HepG2 (cell line): Measurements from ENCODE around the gene S100P. TPM values are rescaled to one million over a fixed set of nuclear protein-coding genes. Genes with fewer than 3 reads are reported as not detected.

Experiments used
- AGO1 ChIP-seq: fragments of 200-400 bp; formaldehyde crosslinking; IDR thresholded peaks from 2 replicates; pipeline ENCODE4 v1.6.1; 2017; ENCODE audit warnings: mild to moderate bottlenecking, low read depth, low read length, moderate library complexity; ENCODE audit not compliant: poor library complexity, severe bottlenecking
- DMAP1 ChIP-seq: IDR thresholded peaks from 2 replicates; pipeline ENCODE4 v1.6.1; 2016
- EED ChIP-seq: sonication (generic); formaldehyde crosslinking; IDR thresholded peaks from 2 replicates; pipeline ENCODE4 v1.5.0; 2020; ENCODE audit warnings: mild to moderate bottlenecking, missing genetic modification reagents
- HDAC2 ChIP-seq: sonication (generic); formaldehyde crosslinking; IDR thresholded peaks from 2 replicates; pipeline ENCODE4 v1.4.0; 2020; ENCODE audit warnings: missing genetic modification reagents
- ISL2 ChIP-seq: sonication (generic); formaldehyde crosslinking; IDR thresholded peaks from 2 replicates; pipeline ENCODE4 v1.5.0; 2020; ENCODE audit warnings: missing genetic modification reagents
- PAX8 ChIP-seq: sonication (generic); formaldehyde crosslinking; IDR thresholded peaks from 2 replicates; pipeline ENCODE4 v1.8.0; 2022; ENCODE audit warnings: mild to moderate bottlenecking, missing genetic modification reagents, borderline replicate concordance
- SOX6 ChIP-seq, 2 experiments: fragments of 450-650 bp in 1 of 2; sonication (generic) in 1 of 2; formaldehyde crosslinking in 1 of 2; IDR thresholded peaks; 2 replicates each; pipeline versions ENCODE4 v1.4.0 to v1.6.1; 2017 to 2020; ENCODE audit warnings: antibody characterized with exemption in 1 of 2, mild to moderate bottlenecking in 1 of 2, missing genetic modification reagents in 1 of 2
- STAT5B ChIP-seq: sonication (generic); formaldehyde crosslinking; IDR thresholded peaks from 2 replicates; pipeline ENCODE4 v1.4.0; 2020; ENCODE audit warnings: missing genetic modification reagents
- TBX3 ChIP-seq: fragments of 450-650 bp; IDR thresholded peaks from 2 replicates; pipeline ENCODE4 v1.6.1; 2017; ENCODE audit warnings: antibody characterized with exemption, mild to moderate bottlenecking, inconsistent platforms, borderline replicate concordance
- ZNF24 ChIP-seq: fragments of 450-650 bp; IDR thresholded peaks from 2 replicates; pipeline ENCODE4 v1.6.1; 2017; ENCODE audit warnings: antibody characterized with exemption, mild to moderate bottlenecking
- ZNF367 ChIP-seq: sonication (generic); formaldehyde crosslinking; IDR thresholded peaks from 2 replicates; pipeline ENCODE4 v1.4.0; 2020; ENCODE audit warnings: missing genetic modification reagents, borderline replicate concordance
- ZNF468 ChIP-seq: sonication (generic); formaldehyde crosslinking; IDR thresholded peaks from 2 replicates; pipeline ENCODE4 v1.8.0; 2022; ENCODE audit warnings: mild to moderate bottlenecking, moderate library complexity, missing genetic modification reagents
- ZNF563 ChIP-seq: sonication (generic); formaldehyde crosslinking; IDR thresholded peaks from 2 replicates; pipeline ENCODE4 v1.8.0; 2022; ENCODE audit warnings: mild to moderate bottlenecking, moderate library complexity, missing genetic modification reagents
- ZNF644 ChIP-seq: IDR thresholded peaks from 2 replicates; pipeline ENCODE4 v1.6.1; 2016; ENCODE audit warnings: low read depth
- polyA plus RNA-seq, 8 experiments: library from polyadenylated mRNA; depleted of rRNA in 3 of 8; stranded (reverse) in 7 of 8; unstranded in 1 of 8; fragments of >200 nt; fragmentation: Illumina TruSeq in 4 of 8; extraction: Trizol in 4 of 8; gene quantifications; 2 replicates each; pipeline versions ENCODE4 v1.2.1 to v1.2.3, GENCODE V29; 2011 to 2016; ENCODE audit warnings: low read depth in 4 of 8, missing spikeins in 1 of 8, mixed read lengths in 1 of 8; ENCODE audit not compliant: insufficient read depth in 1 of 8
- total RNA-seq, 5 experiments: library from RNA; depleted of rRNA; stranded (reverse); fragments of >200 nt; fragmentation: Illumina TruSeq; extraction: Trizol; gene quantifications; 2 replicates each; pipeline ENCODE4 v1.2.3, GENCODE V29; 2016; ENCODE audit warnings: low read depth in 1 of 5
- TF ChIP-seq, protein P1 (sequence below): sonication (generic); formaldehyde crosslinking; IDR thresholded peaks from 2 replicates; pipeline ENCODE4 v1.4.0; 2020; ENCODE audit warnings: mild to moderate bottlenecking, missing genetic modification reagents
- TF ChIP-seq, protein P2 (sequence below): sonication (generic); formaldehyde crosslinking; IDR thresholded peaks from 2 replicates; pipeline ENCODE4 v1.4.0; 2020; ENCODE audit warnings: missing genetic modification reagents
- TF ChIP-seq, protein P3 (sequence below): sonication (generic); formaldehyde crosslinking; IDR thresholded peaks from 2 replicates; pipeline ENCODE4 v1.4.0; 2020; ENCODE audit warnings: missing genetic modification reagents
- TF ChIP-seq, protein P4 (sequence below): sonication (generic); formaldehyde crosslinking; IDR thresholded peaks from 2 replicates; pipeline ENCODE4 v1.5.0; 2020; ENCODE audit warnings: mild to moderate bottlenecking, missing genetic modification reagents
- TF ChIP-seq, protein P5 (sequence below): sonication (generic); formaldehyde crosslinking; conservative IDR thresholded peaks from 2 replicates; pipeline ENCODE4 v1.8.0; 2022; ENCODE audit warnings: low read depth, missing genetic modification reagents

Gene S100P
- total and polyA plus RNA-seq, 2 of the 13 experiments (the other 11 are each of a cell fraction or from before 2014, with no cell fraction given), result 278 to 1,649 TPM

DNA sequence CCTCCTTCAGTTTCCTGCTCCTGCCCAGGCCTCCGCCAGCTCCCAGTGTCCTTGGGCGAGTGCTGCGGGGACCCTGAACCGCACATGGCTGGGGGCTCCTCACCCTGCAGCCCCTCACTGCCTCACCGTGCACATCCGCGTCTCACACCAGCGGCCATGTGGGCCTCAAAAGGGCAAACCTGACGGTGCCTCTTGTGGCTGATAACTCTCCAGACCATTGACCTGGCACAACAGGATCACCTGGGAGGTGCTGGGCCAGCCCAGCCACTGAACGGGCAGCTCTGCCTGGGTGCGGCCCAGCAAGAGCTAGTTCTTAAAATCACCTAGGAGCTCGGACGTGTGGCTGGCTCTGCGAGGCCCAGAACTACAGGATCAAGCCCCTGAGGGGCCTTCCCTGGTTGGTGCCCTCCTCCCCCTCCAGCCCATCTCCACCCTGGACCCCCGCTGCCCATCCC is 4.1 kb upstream of the S100P start (continued):
- TF ChIP-seq, protein P1, sequence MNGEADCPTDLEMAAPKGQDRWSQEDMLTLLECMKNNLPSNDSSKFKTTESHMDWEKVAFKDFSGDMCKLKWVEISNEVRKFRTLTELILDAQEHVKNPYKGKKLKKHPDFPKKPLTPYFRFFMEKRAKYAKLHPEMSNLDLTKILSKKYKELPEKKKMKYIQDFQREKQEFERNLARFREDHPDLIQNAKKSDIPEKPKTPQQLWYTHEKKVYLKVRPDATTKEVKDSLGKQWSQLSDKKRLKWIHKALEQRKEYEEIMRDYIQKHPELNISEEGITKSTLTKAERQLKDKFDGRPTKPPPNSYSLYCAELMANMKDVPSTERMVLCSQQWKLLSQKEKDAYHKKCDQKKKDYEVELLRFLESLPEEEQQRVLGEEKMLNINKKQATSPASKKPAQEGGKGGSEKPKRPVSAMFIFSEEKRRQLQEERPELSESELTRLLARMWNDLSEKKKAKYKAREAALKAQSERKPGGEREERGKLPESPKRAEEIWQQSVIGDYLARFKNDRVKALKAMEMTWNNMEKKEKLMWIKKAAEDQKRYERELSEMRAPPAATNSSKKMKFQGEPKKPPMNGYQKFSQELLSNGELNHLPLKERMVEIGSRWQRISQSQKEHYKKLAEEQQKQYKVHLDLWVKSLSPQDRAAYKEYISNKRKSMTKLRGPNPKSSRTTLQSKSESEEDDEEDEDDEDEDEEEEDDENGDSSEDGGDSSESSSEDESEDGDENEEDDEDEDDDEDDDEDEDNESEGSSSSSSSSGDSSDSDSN (CRISPR knock-in tag), result 0 out of 2 replicates have a peak, but pooled peaks have one; percentile 2
- no peak for TF ChIP-seq ZNF644 (CRISPR knock-in tag)
- TF ChIP-seq, protein P2, sequence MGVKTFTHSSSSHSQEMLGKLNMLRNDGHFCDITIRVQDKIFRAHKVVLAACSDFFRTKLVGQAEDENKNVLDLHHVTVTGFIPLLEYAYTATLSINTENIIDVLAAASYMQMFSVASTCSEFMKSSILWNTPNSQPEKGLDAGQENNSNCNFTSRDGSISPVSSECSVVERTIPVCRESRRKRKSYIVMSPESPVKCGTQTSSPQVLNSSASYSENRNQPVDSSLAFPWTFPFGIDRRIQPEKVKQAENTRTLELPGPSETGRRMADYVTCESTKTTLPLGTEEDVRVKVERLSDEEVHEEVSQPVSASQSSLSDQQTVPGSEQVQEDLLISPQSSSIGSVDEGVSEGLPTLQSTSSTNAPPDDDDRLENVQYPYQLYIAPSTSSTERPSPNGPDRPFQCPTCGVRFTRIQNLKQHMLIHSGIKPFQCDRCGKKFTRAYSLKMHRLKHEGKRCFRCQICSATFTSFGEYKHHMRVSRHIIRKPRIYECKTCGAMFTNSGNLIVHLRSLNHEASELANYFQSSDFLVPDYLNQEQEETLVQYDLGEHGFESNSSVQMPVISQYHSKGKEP (CRISPR knock-in tag), result no peak
- no peak for TF ChIP-seq ISL2 (CRISPR knock-in tag)
- TF ChIP-seq PAX8, result no peak
- TF ChIP-seq SOX6 (IDR thresholded peaks at IDR 0.05), result no peak
- no peak for TF ChIP-seq SOX6 (CRISPR knock-in tag; IDR thresholded peaks at IDR 0.05)
- TF ChIP-seq ZNF24, result no peak
- peak; percentile 34; the same call in 1 of the 2 replicates for TF ChIP-seq EED
- TF ChIP-seq ZNF468 (CRISPR knock-in tag), result no peak
- no peak for TF ChIP-seq HDAC2 (CRISPR knock-in tag)
- TF ChIP-seq, protein P3, sequence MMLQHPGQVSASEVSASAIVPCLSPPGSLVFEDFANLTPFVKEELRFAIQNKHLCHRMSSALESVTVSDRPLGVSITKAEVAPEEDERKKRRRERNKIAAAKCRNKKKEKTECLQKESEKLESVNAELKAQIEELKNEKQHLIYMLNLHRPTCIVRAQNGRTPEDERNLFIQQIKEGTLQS (CRISPR knock-in tag), result no peak
- TF ChIP-seq, protein P4, sequence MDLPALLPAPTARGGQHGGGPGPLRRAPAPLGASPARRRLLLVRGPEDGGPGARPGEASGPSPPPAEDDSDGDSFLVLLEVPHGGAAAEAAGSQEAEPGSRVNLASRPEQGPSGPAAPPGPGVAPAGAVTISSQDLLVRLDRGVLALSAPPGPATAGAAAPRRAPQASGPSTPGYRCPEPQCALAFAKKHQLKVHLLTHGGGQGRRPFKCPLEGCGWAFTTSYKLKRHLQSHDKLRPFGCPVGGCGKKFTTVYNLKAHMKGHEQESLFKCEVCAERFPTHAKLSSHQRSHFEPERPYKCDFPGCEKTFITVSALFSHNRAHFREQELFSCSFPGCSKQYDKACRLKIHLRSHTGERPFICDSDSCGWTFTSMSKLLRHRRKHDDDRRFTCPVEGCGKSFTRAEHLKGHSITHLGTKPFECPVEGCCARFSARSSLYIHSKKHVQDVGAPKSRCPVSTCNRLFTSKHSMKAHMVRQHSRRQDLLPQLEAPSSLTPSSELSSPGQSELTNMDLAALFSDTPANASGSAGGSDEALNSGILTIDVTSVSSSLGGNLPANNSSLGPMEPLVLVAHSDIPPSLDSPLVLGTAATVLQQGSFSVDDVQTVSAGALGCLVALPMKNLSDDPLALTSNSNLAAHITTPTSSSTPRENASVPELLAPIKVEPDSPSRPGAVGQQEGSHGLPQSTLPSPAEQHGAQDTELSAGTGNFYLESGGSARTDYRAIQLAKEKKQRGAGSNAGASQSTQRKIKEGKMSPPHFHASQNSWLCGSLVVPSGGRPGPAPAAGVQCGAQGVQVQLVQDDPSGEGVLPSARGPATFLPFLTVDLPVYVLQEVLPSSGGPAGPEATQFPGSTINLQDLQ (CRISPR knock-in tag), result no peak
- peak; percentile 60; the same call in 1 of the 2 replicates for TF ChIP-seq DMAP1
- TF ChIP-seq ZNF367 (CRISPR knock-in tag), result no peak
- no peak for TF ChIP-seq STAT5B
- TF ChIP-seq, protein P5, sequence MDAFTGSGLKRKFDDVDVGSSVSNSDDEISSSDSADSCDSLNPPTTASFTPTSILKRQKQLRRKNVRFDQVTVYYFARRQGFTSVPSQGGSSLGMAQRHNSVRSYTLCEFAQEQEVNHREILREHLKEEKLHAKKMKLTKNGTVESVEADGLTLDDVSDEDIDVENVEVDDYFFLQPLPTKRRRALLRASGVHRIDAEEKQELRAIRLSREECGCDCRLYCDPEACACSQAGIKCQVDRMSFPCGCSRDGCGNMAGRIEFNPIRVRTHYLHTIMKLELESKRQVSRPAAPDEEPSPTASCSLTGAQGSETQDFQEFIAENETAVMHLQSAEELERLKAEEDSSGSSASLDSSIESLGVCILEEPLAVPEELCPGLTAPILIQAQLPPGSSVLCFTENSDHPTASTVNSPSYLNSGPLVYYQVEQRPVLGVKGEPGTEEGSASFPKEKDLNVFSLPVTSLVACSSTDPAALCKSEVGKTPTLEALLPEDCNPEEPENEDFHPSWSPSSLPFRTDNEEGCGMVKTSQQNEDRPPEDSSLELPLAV (CRISPR knock-in tag), result no peak
- TF ChIP-seq TBX3, result no peak
- no peak; the same call in 1 of the 2 replicates for TF ChIP-seq ZNF563 (CRISPR knock-in tag)
- TF ChIP-seq AGO1, result peak; percentile 42
